ENCODE measurements around the gene CCDC71L. TPM values are rescaled to one million over a fixed set of nuclear protein-coding genes. Genes with fewer than 3 reads are reported as not detected.

The CCDC71L gene
- 19.2 and 20.6 TPM in 2 replicates for total RNA-seq (2012; rRNA removed)
- polyA plus RNA-seq (2012; rRNA removed), result 19.7 and 23.8 TPM in 2 replicates
- polyA plus RNA-seq (2012; cell fraction: cytosol; rRNA removed), result 21.1 and 39.8 TPM in 2 replicates
- 8.1 and 11.2 TPM in 2 replicates for polyA plus RNA-seq (2012; cell fraction: nucleus; rRNA removed; ENCODE audit: low replicate concordance)
- Bru-seq, nascent RNA, result percentile 71 among the genes with signal in this experiment
- percentile 53 among the genes with signal in this experiment for BruChase-seq, experiment 1, labeled RNA remaining after a 6-hour chase
- BruChase-seq, experiment 2, labeled RNA remaining after a 2-hour chase, result percentile 93 among the genes with signal in this experiment
- long read RNA-seq, full-length matches to known transcripts, result 34 of 38 reads
- long read RNA-seq, partial matches to known transcripts, result 0 of 38 reads
- long read RNA-seq, other reads (novel, unspliced or antisense), result 4 of 38 reads

DNA sequence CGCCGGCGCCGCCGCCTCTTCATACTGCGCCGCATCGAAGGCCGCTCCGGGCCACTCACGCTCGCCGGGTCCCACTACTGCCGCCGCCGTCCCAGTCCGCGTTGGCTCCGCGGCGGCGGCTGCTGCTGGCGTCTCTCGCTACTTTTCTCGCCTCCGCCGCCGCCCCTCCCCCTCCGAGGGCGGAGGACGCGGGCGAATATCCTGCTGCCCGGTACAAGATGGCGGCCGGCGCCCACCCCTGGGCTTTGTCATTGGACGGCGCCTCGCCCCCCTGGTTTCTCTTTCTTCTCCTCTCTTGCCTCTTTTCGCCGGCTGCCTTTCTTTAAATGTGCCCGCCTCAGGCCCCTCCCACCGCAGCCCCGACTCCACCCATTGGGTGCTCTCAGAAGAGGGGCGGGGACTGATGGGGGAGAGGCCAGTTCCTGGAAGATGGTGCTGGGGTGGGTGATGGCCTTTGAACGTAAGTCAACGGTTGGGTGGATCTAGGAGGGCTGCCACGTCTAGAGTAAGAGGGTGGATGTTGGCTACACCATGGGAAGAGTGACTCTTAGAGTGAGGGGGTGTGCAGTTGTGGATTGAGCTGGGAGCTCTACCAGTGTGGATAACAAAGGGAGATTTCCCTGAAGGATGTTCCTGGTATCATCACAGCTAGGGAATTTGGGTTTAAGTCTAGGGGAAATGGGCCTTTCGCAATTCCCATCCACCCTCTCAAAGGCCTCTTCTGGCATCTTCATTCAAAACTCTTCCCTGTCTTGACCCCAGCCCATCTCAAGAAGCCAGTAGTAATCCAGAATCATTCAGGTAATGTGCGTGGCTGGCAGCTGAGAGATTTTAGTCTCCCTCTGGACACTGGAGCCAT is at the start of gene CCDC71L:
TSS of gene CCDC71L (minus strand) at position 297 of the 859 bp plus-strand sequence. CDS start at position 35, 262 bp downstream.
- Histone ChIP-seq H3K36me3 (ENCODE audit: control insufficient read depth, insufficient read depth, low read length) (no peaks in the 10 kb centered on the region), H2AK5ac (ENCODE audit: low read depth, low read length) (peak within 1 kb of the TSS; percentile 97), H3K18ac (ENCODE audit: low read depth, low read length) (peak within 1 kb of the TSS; percentile 93), H3K4ac (ENCODE audit: low read depth, low read length) (peak within 1 kb of the TSS; percentile 99), H3K9ac (ENCODE audit: low read depth, low read length) (peak within 1 kb of the TSS; percentile 99), H4K8ac (ENCODE audit: low read depth in 2 of 2, low read length in 2 of 2) (peak within 1 kb of the TSS; percentile 45 to 99), H3K23ac (ENCODE audit: low read depth, low read length) (peak within 1 kb of the TSS; percentile 99), H3K27me3 (ENCODE audit: control insufficient read depth, insufficient read depth, low read length) (no peaks in the 10 kb centered on the region), H2BK5ac (ENCODE audit: low read depth, low read length, poor library complexity, severe bottlenecking) (peak within 1 kb of the TSS; percentile 92), H3K9me1 (ENCODE audit: insufficient read depth, low read length) (peaks cover 4% of the 10 kb centered on the region; the same call in 1 of the 2 replicates), H2BK15ac (ENCODE audit: low read depth, low read length) (peak within 1 kb of the TSS; percentile 94; the same call in 2 of the 3 replicates), H3K56ac (ENCODE audit: extremely low read depth, insufficient read depth, low read length) (peak within 1 kb of the TSS; percentile 98), H3K79me1 (ENCODE audit: low read depth in 1 of 2, low read length in 2 of 2) (peaks cover 15 to 30% of the 10 kb centered on the region in 2 experiments), H3K4me3 (ENCODE audit: insufficient read depth, low read depth, low read length) (peak within 1 kb of the TSS; percentile 84), H3K4me2 (ENCODE audit: low read depth, low read length) (peak within 1 kb of the TSS; percentile 93), H4K91ac (ENCODE audit: insufficient read depth, low read depth, low read length) (peak within 1 kb of the TSS; percentile 98), H4K20me1 (ENCODE audit: insufficient read depth, low read length) (no peaks in the 10 kb centered on the region), H3K14ac (replicated peaks; ENCODE audit: low read depth, low read length) (peak within 1 kb of the TSS; percentile 100), H4K5ac (ENCODE audit: low read depth, low read length) (peak within 1 kb of the TSS; percentile 98), H2BK20ac (ENCODE audit: low read depth, low read length) (peak within 1 kb of the TSS; percentile 97), H2BK120ac (ENCODE audit: low read depth, low read length) (peak within 1 kb of the TSS; percentile 98), H3K9me3 (ENCODE audit: control insufficient read depth, insufficient read depth, low read length) (no peaks in the 10 kb centered on the region), H2AFZ (replicated peaks; ENCODE audit: low read length, poor library complexity) (peak within 1 kb of the TSS; percentile 98), H3K4me1 (ENCODE audit: control insufficient read depth, insufficient read depth, low read length) (0 out of 2 replicates have a peak, but pooled peaks cover 2% of the 10 kb centered on the region), H2AK9ac (replicated peaks; ENCODE audit: low read depth, low read length, poor library complexity) (peak within 1 kb of the TSS; percentile 97), H3K27ac (ENCODE audit: insufficient read depth, low read length) (peak within 1 kb of the TSS; percentile 97)
- intact Hi-C loops (cut with micrococcal nuclease), result loop anchor here (1.0 to 5.0 kb wide), 11 partner anchors 57 to 486 kb away; partner anchors contain the start of gene NAMPT
- no TSS peak for BruUV-seq (replicated peaks)
- WGBS, 2 experiments (ENCODE audit: extremely low coverage in 2 of 2, insufficient read length in 1 of 2), result 0% methylated on average over 18 of the region's 51 CpGs; no CpG with 5 or more reads in 1 of the 2 experiments
- ATAC-seq (ENCODE audit: low read depth), result peak; percentile 89
- dilution Hi-C loops (cut with HindIII; ENCODE audit: low sequenced_read_pairs, unreplicated experiment), result no loop called here
- ChIA-PET CTCF (interaction anchor here (0.6 to 2.4 kb wide), 9 partner anchors 39 to 484 kb away, joined by 3 to 17 read pairs (median 5); no protein-coding TSS in a partner anchor), POLR2A (ENCODE audit: unreplicated experiment) (interaction anchor here (0.7 kb wide), 1 partner anchor 513 kb away, joined by 3 read pairs; no protein-coding TSS in a partner anchor)
- TF ChIP-seq MXI1 (IDR thresholded peaks at IDR 0.05; ENCODE audit: borderline replicate concordance, low read depth, low read length) (no peak), FOS (IDR thresholded peaks at IDR 0.05; ENCODE audit: low read depth, low read length) (0 out of 2 replicates have a peak, but pooled peaks have one; percentile 5), CEBPB (IDR thresholded peaks at IDR 0.05; ENCODE audit: low read depth, low read length) (peak; percentile 59), SMC3 (IDR thresholded peaks at IDR 0.05; ENCODE audit: low read depth, low read length) (no peak), CHD1 (IDR thresholded peaks at IDR 0.05; ENCODE audit: low read depth, low read length) (no peak), MAZ (IDR thresholded peaks at IDR 0.05; ENCODE audit: borderline replicate concordance, low read depth, low read length) (0 out of 2 replicates have a peak, but pooled peaks have one; percentile 34), RAD21 (IDR thresholded peaks at IDR 0.05; ENCODE audit: low read length) (0 out of 2 replicates have a peak, but pooled peaks have one; percentile 2), RCOR1 (IDR thresholded peaks at IDR 0.05; ENCODE audit: insufficient replicate concordance, low read length) (no peak), MAFK (IDR thresholded peaks at IDR 0.05; ENCODE audit: low read depth, low read length) (no peak), BHLHE40 (IDR thresholded peaks at IDR 0.05; ENCODE audit: low read depth, low read length) (no peak)
- TF ChIP-seq, protein P1, sequence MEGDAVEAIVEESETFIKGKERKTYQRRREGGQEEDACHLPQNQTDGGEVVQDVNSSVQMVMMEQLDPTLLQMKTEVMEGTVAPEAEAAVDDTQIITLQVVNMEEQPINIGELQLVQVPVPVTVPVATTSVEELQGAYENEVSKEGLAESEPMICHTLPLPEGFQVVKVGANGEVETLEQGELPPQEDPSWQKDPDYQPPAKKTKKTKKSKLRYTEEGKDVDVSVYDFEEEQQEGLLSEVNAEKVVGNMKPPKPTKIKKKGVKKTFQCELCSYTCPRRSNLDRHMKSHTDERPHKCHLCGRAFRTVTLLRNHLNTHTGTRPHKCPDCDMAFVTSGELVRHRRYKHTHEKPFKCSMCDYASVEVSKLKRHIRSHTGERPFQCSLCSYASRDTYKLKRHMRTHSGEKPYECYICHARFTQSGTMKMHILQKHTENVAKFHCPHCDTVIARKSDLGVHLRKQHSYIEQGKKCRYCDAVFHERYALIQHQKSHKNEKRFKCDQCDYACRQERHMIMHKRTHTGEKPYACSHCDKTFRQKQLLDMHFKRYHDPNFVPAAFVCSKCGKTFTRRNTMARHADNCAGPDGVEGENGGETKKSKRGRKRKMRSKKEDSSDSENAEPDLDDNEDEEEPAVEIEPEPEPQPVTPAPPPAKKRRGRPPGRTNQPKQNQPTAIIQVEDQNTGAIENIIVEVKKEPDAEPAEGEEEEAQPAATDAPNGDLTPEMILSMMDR (conservative IDR thresholded peaks at IDR 0.05; ENCODE audit: low read depth, low read length), result no peak
- in situ Hi-C loops (cut with MboI; ENCODE audit: low sequenced_read_pairs), result loop anchor here (10.0 kb wide), 1 partner anchor 494 kb away; no protein-coding TSS in a partner anchor
- DNase-seq, result peak; percentile 91

Measured in IMR-90 (cell line).